ENCODE results near the gene IER5. TPM values are rescaled to one million over a fixed set of nuclear protein-coding genes. Genes with fewer than 3 reads are reported as not detected.

Gene IER5
- total RNA-seq, 1 experiment from 2014 or later: 18.0 TPM

- no peak overlapping the region for H3K4me3 ChIP-seq (ENCODE audit: insufficient read depth, low read depth, low read length)
- no peaks in the 10 kb centered on the region for H3K36me3 ChIP-seq (replicated peaks; ENCODE audit: control insufficient read depth, insufficient read depth, low read length)
- DNase-seq: no peak
- peaks cover 31% of the 10 kb centered on the region for H3K27me3 ChIP-seq (ENCODE audit: control insufficient read depth, insufficient read depth, low read length)
These were observed 2.4 kb upstream of the IER5 start for GRCh38 chr1:181086091-181086490.

GRCh38 chr1:181086926-181087325, 1.6 kb upstream of the IER5 start:
- Histone ChIP-seq H3K4me3 (ENCODE audit: insufficient read depth, low read depth, low read length) (no peak overlapping the region), H3K36me3 (replicated peaks; ENCODE audit: control insufficient read depth, insufficient read depth, low read length) (no peaks in the 10 kb centered on the region), H3K27me3 (ENCODE audit: control insufficient read depth, insufficient read depth, low read length) (peaks cover 37% of the 10 kb centered on the region)
- no peak for DNase-seq

DNA sequence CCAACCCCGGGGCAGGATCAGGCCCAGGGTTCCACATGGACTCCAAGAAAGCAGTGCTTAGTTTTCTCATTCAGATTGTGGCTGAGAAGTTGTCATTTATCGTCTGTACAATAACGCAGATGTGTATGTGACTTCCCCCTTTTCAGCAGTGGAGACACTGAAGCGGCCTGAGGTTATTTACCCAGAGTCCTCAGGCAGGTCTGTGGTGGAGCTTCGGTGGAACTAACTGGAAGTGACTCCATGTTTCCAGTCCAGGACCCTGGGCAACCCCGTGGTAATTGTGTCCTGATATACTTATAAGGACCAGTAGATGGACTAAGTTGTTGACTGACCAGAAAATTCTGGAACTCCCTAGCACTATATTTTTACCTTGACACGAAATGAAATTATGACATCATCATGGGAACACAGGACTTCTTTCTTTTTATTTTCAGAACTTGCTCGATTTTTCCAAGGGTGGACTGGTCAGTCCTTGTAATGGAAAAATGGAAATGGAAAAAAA, 1.0 kb upstream of the IER5 start:
- DNase-seq: no peak
- peaks cover 37% of the 10 kb centered on the region for H3K27me3 ChIP-seq (ENCODE audit: control insufficient read depth, insufficient read depth, low read length)
- no peaks in the 10 kb centered on the region for H3K36me3 ChIP-seq (replicated peaks; ENCODE audit: control insufficient read depth, insufficient read depth, low read length)
- no peak overlapping the region for H3K4me3 ChIP-seq (ENCODE audit: insufficient read depth, low read depth, low read length)

DNA sequence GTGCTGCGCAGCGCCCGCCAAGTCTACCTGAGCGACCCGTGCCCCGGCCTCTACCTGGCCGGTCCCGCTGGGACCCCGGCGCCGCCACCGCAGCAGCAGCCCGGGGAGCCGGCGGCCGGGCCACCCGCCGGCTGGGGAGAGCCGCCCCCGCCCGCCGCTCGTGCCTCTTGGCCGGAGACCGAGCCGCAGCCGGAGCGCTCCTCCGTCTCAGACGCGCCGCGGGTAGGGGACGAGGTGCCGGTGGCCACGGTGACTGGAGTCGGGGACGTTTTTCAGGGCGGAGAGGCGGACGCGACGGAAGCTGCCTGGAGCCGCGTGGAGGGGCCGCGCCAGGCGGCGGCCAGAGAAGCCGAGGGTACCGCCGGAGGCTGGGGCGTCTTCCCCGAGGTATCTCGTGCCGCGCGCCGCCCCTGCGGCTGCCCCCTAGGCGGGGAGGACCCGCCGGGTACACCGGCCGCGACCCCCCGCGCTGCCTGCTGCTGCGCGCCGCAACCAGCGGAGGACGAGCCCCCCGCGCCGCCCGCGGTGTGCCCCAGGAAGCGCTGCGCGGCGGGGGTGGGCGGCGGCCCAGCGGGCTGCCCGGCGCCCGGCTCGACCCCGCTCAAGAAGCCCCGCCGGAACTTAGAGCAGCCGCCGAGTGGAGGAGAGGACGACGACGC, 646 bp downstream of the IER5 start:
- peak; percentile 65 for DNase-seq
- Histone ChIP-seq H3K27me3 (ENCODE audit: control insufficient read depth, insufficient read depth, low read length) (peaks cover 37% of the 10 kb centered on the region), H3K36me3 (replicated peaks; ENCODE audit: control insufficient read depth, insufficient read depth, low read length) (no peaks in the 10 kb centered on the region), H3K4me3 (ENCODE audit: insufficient read depth, low read depth, low read length) (peak overlapping the region; percentile 87)

GRCh38 chr1:181089676-181090544, 1.4 kb downstream of the IER5 start:
- H3K36me3 ChIP-seq (replicated peaks; ENCODE audit: control insufficient read depth, insufficient read depth, low read length): no peaks in the 10 kb centered on the region

GRCh38 chr1:181090641-181091126, 2.2 kb downstream of the IER5 start:
- DNase-seq: no peak
- Histone ChIP-seq H3K4me3 (ENCODE audit: insufficient read depth, low read depth, low read length) (peak overlapping the region; percentile 87), H3K27me3 (ENCODE audit: control insufficient read depth, insufficient read depth, low read length) (peaks cover 38% of the 10 kb centered on the region), H3K36me3 (replicated peaks; ENCODE audit: control insufficient read depth, insufficient read depth, low read length) (no peaks in the 10 kb centered on the region)

More at GRCh38 chr1:181089676-181090544, 1.4 kb downstream of the IER5 start:
- Histone ChIP-seq H3K4me3 (ENCODE audit: insufficient read depth, low read depth, low read length) (peak overlapping the region; percentile 87), H3K27me3 (ENCODE audit: control insufficient read depth, insufficient read depth, low read length) (peaks cover 37% of the 10 kb centered on the region)
- DNase-seq: peak; percentile 69

- no peak for DNase-seq
- no peak overlapping the region; the same call in 1 of the 2 replicates for H3K4me3 ChIP-seq (ENCODE audit: insufficient read depth, low read depth, low read length)
- peaks cover 39% of the 10 kb centered on the region for H3K27me3 ChIP-seq (ENCODE audit: control insufficient read depth, insufficient read depth, low read length)
- H3K36me3 ChIP-seq (replicated peaks; ENCODE audit: control insufficient read depth, insufficient read depth, low read length): no peaks in the 10 kb centered on the region
These were observed 3.0 kb downstream of the IER5 start for GRCh38 chr1:181091309-181092040.

DNA sequence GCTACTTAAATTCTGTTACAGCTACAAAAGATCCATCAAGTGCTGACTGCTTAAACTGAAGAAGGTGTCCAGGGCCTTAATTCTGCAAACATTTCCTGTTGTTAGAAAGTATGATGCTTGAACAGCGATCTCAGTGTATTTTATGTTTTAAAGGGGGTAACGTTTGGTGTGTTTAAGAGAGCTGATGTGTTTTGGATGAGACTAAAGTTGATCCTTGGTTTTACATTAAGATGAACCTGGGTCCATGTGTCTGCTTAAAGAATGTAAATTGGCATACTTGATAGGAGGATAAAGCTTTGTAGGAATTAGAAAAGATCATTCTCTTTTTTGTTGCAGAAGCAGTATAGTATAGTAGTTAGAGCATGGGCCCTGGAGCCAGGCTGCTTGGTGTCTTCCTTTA, 3.6 kb downstream of the IER5 start:
- no peak overlapping the region; the same call in 1 of the 2 replicates for H3K4me3 ChIP-seq (ENCODE audit: insufficient read depth, low read depth, low read length)

DNA sequence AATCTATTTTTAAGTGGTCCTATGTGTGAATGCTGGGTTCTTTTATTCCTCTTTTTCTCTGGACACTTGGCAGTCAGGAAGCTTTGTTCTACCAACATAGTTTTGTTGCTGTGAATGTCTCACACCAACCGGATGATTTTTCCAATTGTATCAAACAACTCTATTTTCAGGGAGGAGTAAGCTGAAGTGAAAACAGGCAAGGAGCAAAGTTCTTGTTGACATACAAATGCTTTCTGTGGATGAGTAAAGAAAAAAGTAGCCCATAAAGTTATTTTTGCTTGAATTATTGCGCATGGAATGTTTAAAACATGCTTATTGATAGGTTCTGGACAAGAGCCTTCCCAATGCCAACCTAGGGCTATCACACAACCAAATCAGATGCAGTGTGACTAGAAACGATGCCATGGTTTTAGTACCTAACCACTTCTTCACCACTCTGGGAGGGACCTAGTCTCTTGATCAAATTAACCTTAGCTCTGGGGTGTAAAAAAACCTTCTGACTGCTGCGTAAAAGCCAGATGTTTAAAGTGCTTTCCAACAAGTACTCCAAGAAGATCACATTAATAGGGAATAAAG, 4.5 kb downstream of the IER5 start:
- H3K4me3 ChIP-seq (ENCODE audit: insufficient read depth, low read depth, low read length): no peak overlapping the region
- no peaks in the 10 kb centered on the region for H3K36me3 ChIP-seq (replicated peaks; ENCODE audit: control insufficient read depth, insufficient read depth, low read length)
- no peak for DNase-seq
- H3K27me3 ChIP-seq (ENCODE audit: control insufficient read depth, insufficient read depth, low read length): peaks cover 42% of the 10 kb centered on the region

More for the DNA sequence above, 3.6 kb downstream of the IER5 start:
- Histone ChIP-seq H3K27me3 (ENCODE audit: control insufficient read depth, insufficient read depth, low read length) (peaks cover 40% of the 10 kb centered on the region), H3K36me3 (replicated peaks; ENCODE audit: control insufficient read depth, insufficient read depth, low read length) (no peaks in the 10 kb centered on the region)
- no peak for DNase-seq

GRCh38 chr1:181094416-181095212, 6.1 kb downstream of the IER5 start:
- Histone ChIP-seq H3K36me3 (replicated peaks; ENCODE audit: control insufficient read depth, insufficient read depth, low read length) (no peaks in the 10 kb centered on the region), H3K27me3 (ENCODE audit: control insufficient read depth, insufficient read depth, low read length) (peaks cover 53% of the 10 kb centered on the region), H3K4me3 (ENCODE audit: insufficient read depth, low read depth, low read length) (no peak overlapping the region)
- DNase-seq: no peak

DNA sequence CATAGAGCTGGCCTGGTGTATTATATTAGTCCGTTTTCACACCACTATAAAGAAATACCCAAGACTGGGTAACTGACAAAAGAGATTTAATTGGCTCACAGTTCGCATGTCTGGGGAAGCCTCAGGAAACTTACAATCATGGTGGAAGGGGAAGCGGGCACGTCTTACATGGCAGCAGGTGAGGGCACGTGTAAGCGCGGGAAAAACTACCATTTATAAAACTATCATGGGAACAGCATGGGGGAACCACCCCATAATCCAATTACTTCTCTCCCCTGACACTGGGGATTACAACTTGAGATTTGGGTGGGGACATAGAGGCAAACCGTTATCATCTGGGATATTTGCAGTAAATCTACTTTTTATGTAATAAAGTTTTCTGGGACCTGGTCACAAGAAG, 6.8 kb downstream of the IER5 start:
- Histone ChIP-seq H3K36me3 (replicated peaks; ENCODE audit: control insufficient read depth, insufficient read depth, low read length) (no peaks in the 10 kb centered on the region), H3K4me3 (ENCODE audit: insufficient read depth, low read depth, low read length) (no peak overlapping the region), H3K27me3 (ENCODE audit: control insufficient read depth, insufficient read depth, low read length) (peaks cover 49% of the 10 kb centered on the region)
- DNase-seq: no peak

DNA sequence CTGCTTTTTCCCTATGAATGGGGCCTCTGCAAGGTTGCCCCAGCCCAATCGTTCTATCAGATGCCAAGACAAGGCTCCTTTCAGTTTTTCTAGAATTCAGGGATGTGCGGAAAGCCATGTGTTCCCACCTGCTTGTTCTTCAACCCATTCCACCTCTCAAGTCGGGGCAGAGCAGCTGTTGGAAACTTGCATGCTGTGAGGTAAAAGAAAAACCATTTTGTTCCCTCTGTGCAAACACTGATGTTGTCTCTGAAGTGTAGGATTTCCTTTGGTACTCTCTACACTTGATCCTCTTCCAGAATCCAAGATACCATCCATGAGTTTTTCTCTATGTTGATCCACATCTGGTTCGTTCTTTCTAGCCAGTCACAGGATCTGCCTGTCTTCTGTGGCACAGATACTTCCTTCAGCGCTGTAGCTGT, 7.3 kb downstream of the IER5 start:
- no peak overlapping the region for H3K4me3 ChIP-seq (ENCODE audit: insufficient read depth, low read depth, low read length)
- no peaks in the 10 kb centered on the region for H3K36me3 ChIP-seq (replicated peaks; ENCODE audit: control insufficient read depth, insufficient read depth, low read length)
- no peak for DNase-seq
- peaks cover 44% of the 10 kb centered on the region for H3K27me3 ChIP-seq (ENCODE audit: control insufficient read depth, insufficient read depth, low read length)

DNA sequence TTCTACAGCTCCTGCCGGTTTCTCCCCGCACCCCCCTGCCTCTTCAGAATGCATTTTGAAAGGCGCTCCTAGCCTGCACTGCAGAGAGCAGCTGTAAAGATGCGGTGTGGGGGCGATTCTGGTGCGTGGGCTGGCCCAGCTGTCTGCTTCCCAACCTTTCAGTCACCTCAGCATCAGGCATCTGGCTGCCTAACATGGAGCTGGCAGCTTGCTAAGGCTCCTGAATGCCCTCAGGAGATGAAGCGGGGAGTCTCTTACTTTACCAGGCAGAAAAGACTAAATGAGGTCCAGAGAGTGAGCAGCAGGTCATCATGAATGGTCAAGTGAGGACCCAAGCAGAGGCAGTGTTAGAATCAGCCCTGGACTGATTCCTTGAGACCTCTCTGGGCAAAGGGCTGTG, 8.7 kb downstream of the IER5 start:
- Histone ChIP-seq H3K27me3 (ENCODE audit: control insufficient read depth, insufficient read depth, low read length) (peaks cover 38% of the 10 kb centered on the region), H3K4me3 (ENCODE audit: insufficient read depth, low read depth, low read length) (no peak overlapping the region), H3K36me3 (replicated peaks; ENCODE audit: control insufficient read depth, insufficient read depth, low read length) (no peaks in the 10 kb centered on the region)
- no peak for DNase-seq
